WI38 (cell line): ENCODE data around the gene PRKCE.

Experiments
- H3K4me3 ChIP-seq: 2 replicates; pipeline ENCODE4 v1.5.1; 2011; ENCODE audit warnings: low read depth, mild to moderate bottlenecking, control low read depth, low read length
- TF ChIP-seq, protein P1 (sequence below): IDR thresholded peaks from 2 replicates; pipeline ENCODE4 v1.5.1; 2012; ENCODE audit warnings: low read depth, mild to moderate bottlenecking, control low read depth, low read length

PRKCE gene

DNA sequence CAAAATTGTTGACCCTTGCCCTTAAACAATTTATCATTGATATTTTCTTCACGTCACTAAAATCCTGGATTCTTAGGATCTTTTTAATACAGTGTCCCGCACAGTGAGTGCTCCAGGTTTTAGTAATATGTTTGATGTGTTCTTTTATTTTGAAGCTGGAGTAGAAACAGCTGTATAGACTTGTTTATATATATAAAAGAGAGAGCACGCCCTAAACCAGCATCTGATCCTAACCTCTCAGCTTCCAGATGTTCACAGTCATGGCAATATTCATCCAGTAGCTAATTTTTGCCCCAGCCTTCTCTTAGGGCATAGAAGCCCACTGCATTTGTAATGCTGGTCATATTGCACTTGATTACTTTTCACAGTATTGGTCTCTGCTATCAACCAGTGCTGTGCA, 475.7 kb downstream of the PRKCE start:
- TF ChIP-seq, protein P1, sequence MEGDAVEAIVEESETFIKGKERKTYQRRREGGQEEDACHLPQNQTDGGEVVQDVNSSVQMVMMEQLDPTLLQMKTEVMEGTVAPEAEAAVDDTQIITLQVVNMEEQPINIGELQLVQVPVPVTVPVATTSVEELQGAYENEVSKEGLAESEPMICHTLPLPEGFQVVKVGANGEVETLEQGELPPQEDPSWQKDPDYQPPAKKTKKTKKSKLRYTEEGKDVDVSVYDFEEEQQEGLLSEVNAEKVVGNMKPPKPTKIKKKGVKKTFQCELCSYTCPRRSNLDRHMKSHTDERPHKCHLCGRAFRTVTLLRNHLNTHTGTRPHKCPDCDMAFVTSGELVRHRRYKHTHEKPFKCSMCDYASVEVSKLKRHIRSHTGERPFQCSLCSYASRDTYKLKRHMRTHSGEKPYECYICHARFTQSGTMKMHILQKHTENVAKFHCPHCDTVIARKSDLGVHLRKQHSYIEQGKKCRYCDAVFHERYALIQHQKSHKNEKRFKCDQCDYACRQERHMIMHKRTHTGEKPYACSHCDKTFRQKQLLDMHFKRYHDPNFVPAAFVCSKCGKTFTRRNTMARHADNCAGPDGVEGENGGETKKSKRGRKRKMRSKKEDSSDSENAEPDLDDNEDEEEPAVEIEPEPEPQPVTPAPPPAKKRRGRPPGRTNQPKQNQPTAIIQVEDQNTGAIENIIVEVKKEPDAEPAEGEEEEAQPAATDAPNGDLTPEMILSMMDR = no peak
- H3K4me3 ChIP-seq = no peak overlapping the region

DNA sequence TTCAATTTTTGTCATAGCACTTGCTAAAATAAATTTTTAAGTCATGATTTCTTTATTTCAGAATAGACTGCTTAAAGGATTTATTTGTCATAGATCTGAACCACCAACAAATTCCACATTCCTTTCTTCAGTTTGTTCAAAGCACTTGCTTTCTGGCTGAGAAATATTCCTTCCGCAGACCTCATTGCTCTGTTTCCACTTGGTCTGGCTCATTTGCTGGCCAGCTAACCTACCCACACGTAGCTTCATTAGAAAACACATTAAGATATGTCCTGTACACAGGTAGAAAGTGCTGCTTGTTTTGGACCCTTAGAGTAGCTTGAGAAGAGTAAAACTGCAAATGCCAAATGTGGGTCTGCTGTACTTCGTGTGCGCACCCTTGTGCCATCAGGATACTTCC, 479.0 kb downstream of the PRKCE start:
- TF ChIP-seq, protein P1 = no peak
- H3K4me3 ChIP-seq = no peak overlapping the region

DNA sequence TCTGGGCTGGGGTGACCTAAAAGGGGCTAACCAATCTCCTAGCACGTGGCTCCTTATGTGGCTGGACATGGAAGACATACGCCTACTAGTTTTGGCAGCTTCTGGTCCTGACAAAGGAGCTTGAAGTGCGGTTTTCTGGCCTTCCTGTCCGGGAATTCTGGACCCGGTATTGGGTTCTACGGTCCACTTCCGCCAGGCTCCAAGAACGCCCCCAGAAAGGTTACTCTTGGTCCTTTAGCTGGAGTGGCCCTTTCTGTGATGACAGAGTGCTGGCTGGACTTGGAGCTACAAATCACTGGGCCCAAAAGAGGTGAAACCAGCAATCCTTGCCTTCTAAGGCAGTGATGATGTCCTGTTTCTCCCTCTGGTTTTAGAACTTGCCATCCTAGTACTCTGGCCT, 481.5 kb downstream of the PRKCE start:
- TF ChIP-seq, protein P1 = no peak
- H3K4me3 ChIP-seq = no peak overlapping the region

DNA sequence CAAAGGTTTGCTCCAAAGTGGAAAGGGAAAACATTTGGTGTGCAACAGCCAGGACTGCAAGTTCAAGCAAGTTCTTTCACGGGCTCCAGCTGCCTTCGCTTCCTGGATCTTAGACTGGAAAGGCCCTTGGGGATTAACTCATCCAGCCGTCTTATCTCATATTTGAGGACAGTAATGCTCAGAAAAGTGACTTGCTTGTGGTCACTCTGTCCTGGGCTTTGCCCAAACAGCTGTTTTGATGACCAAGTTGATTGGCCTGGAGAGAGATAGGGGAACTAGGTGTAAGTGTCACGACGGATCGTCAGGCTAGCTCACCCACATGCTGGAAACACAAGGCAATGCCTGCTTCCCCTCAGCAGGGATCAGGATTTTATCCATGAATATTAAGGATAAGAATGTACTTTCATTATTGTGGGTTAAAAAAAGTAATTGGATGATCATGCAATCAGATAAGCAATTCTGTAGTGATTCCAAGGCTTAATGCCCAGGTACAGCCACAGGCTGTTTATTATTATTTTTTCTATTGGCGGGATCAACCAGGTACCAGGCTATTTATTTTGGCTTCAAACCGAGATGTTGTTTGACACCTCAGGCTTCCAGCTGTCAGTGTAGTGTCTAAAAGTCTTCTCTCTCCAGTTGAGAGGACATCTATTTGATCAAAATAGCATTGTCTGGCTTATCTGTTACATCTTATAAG, 483.2 kb downstream of the PRKCE start:
- TF ChIP-seq, protein P1 = no peak
- H3K4me3 ChIP-seq = no peak overlapping the region

DNA sequence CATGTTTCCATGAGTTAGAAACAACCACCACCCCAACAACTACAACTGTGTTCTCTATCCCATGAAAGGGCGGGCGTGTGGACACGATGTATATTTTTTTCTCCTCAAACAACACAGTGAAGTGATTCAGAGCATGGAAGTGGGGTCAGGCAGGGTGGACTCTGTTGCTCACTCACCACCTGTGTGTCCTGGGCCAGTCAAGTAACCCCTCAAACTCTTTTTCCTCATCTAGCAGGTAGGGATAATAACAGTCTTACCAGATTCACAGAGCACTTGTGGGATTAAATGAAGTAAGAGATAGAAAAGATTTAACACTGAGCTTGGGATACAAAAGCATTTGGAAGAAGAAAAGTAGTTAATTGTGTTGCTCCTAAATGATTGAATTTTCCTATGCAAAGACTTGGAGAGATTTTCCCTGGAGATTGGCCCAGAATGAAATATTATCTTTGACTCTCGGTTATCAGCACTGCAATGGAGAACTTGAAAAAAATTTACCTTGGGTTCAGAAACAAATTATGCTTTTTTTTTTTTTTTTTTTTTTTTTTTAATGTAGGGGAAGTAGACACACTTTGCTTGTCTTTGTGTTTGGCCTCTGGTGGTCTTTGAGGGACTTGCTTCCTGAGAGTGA, 483.9 kb downstream of the PRKCE start:
- no peak overlapping the region for H3K4me3 ChIP-seq

DNA sequence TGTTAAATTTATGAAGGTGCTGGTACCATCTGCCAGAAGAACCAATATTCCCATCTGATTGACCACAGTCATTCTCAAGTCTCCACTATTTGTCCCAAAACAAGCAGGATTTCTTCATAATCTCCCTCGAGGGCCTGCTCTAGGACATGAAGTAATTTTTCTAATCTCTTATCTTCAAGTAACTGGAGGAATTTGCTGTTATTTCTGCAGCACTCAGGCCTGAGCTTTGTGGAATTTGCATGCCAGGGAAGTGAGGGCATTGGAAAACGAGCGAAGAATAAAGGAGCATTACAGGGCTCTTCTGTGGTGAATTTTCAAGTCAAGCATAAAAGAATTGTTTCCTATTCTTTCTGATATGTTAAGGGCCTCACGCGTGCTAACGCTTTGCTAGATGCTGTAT, 484.5 kb downstream of the PRKCE start:
- TF ChIP-seq, protein P1 = no peak
- H3K4me3 ChIP-seq = no peak overlapping the region

More for the DNA sequence above, 483.9 kb downstream of the PRKCE start:
- TF ChIP-seq, protein P1 = no peak

DNA sequence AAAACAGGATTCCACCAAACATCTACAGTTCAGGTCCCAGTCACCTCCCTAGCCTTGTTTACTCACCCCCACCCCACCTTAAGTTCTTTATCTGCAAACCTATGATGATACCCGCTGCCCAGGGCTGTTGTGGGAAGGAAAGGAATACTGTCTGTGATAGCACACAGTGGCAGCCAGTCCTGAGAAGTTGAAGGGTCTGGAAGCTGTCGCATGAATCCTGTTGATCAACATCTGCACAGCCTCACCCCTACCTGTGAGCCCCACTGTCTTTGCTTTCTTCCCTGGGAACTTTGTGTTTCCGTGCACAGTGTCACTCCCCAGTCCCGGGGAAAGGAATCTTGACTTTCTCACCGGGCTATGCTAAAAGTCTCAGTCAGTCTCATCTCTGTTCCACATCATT, 485.0 kb downstream of the PRKCE start:
- no peak overlapping the region for H3K4me3 ChIP-seq
- TF ChIP-seq, protein P1 = no peak
